Testis (tissue), 3 donors: ENCODE results near the gene CMPK2. TPM values are rescaled to one million over a fixed set of nuclear protein-coding genes. Genes with fewer than 3 reads are reported as not detected.
A peak's percentile ranks its signal among the peaks of the same experiment; 100 is the strongest.

Source experiments
- DNase-seq: peaks from one replicate; pipeline ENCODE4 v3.0.0-alpha.2; 2019
- H3K27ac ChIP-seq, 2 donors: fragments of 200-600 bp; sonication (generic); one replicate each; pipeline ENCODE4 v1.5.1; 2019
- H3K27me3 ChIP-seq: fragments of 200-600 bp; sonication (generic); one replicate; pipeline ENCODE4 v1.5.1; 2019
- H3K36me3 ChIP-seq: fragments of 200-600 bp; sonication (generic); one replicate; pipeline ENCODE4 v1.5.1; 2017; ENCODE audit warnings: low read depth; ENCODE audit errors: missing control alignments
- H3K4me1 ChIP-seq: fragments of 200-600 bp; sonication (generic); one replicate; pipeline ENCODE4 v1.5.1; 2019
- H3K4me3 ChIP-seq, 2 donors: fragments of 200-600 bp; sonication (generic); one replicate each; pipeline ENCODE4 v1.5.1; 2017 to 2019
- H3K9me3 ChIP-seq: fragments of 200-600 bp; sonication (generic); one replicate; pipeline ENCODE4 v1.5.1; 2017
- POLR2A ChIP-seq: fragments of 450-650 bp; IDR thresholded peaks from one replicate; pipeline ENCODE4 v1.6.1; 2017; ENCODE audit warnings: antibody characterized with exemption, mild to moderate bottlenecking, moderate library complexity
- WGBS, 2 donors: methylation state at CpG; one replicate each; pipeline ENCODE4 v1.1.5; 2018; 5-methylcytosine and 5-hydroxymethylcytosine counted together
- intact Hi-C: fragments of 100-400 bp; cut with DNase I; formaldehyde crosslinking; loops from one replicate; pipeline ENCODE4 v1.15.1; 2023; ENCODE audit warnings: low total_unique reads
- polyA plus RNA-seq: library from polyadenylated mRNA; stranded (reverse); fragments of 350-450 nt; fragmentation: Illumina TruSeq; extraction: RNeasy Lipid Tissue Mini Kit (QIAGEN cat#74804); gene quantifications from one replicate; pipeline ENCODE4 v1.2.3, GENCODE V29; 2014; ENCODE audit warnings: low read depth, low replicate concordance; ENCODE audit not compliant: insufficient read depth
- total RNA-seq, 2 donors: library from RNA; depleted of rRNA; stranded (reverse); fragments of >200 nt; gene quantifications; one replicate each; pipeline ENCODE4 v1.2.3, GENCODE V29; 2016
- TF ChIP-seq, protein P1 (sequence below), 3 experiments: fragments of 450-650 bp in 2 of 3; fragments of 200-600 bp in 1 of 3; sonication (generic) in 1 of 3; IDR thresholded peaks; one replicate each; pipeline ENCODE4 v1.5.1; 2016 to 2019; ENCODE audit warnings: antibody characterized with exemption in 3 of 3, mild to moderate bottlenecking in 2 of 3, moderate library complexity in 1 of 3

Gene CMPK2
- total and polyA plus RNA-seq, 3 donors from 2014 or later: 11.1 to 16.1 (median 15.4) TPM

DNA sequence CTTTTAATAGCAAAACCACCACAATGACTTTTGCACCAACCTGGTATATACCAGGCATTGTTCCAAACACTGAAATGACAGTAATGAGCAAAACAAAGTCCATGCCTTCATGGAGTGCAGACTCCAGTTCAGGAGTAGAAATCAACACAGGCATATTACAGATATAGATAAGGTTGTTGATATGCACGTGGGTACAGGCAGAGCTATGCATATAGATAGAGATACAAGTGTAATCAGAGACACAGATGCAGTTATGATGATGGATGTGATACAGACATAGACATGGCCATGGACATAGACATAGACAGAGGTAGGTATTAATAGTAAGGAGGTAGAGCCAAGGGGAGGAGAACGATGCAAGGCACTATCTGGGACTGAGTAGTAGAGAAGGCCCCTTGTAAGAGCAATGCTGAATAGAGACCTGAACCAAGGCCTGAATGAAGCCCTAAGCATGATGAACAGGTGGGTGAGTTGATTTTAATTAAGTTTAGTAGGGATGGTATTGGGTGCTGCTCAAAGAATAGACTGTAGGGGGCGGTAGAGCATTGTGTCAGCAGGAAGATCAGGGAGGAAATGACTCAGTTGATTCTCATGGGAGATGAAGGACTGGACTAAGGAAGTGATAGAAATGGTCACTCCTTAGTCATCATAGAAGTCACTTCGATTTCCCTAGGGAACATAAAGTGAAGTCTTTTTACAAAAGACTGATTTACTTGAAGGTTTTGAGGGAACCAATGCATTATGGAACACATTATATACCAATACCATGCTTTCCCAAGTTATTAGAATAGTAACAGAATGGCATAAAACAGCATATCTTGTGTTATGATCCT lies 39.4 kb downstream of the CMPK2 start:
- no peaks in the 10 kb centered on the region for H3K36me3 ChIP-seq
- intact Hi-C loops: no loop called here
- peak; percentile 60 for DNase-seq

GRCh38 chr2:6824962-6825361 lies 40.7 kb downstream of the CMPK2 start:
- intact Hi-C loops: no loop called here

More for the DNA sequence above, 39.4 kb downstream of the CMPK2 start:
- H3K27ac ChIP-seq: no peak overlapping the region
- no peaks in the 10 kb centered on the region for H3K27me3 ChIP-seq
- TF ChIP-seq POLR2A: no peak
- TF ChIP-seq, protein P1, sequence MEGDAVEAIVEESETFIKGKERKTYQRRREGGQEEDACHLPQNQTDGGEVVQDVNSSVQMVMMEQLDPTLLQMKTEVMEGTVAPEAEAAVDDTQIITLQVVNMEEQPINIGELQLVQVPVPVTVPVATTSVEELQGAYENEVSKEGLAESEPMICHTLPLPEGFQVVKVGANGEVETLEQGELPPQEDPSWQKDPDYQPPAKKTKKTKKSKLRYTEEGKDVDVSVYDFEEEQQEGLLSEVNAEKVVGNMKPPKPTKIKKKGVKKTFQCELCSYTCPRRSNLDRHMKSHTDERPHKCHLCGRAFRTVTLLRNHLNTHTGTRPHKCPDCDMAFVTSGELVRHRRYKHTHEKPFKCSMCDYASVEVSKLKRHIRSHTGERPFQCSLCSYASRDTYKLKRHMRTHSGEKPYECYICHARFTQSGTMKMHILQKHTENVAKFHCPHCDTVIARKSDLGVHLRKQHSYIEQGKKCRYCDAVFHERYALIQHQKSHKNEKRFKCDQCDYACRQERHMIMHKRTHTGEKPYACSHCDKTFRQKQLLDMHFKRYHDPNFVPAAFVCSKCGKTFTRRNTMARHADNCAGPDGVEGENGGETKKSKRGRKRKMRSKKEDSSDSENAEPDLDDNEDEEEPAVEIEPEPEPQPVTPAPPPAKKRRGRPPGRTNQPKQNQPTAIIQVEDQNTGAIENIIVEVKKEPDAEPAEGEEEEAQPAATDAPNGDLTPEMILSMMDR (IDR thresholded peaks at IDR 0.05): peak in 2 of 3 experiments; percentile 53 to 60
- no peak overlapping the region for H3K4me3 ChIP-seq
- 60 to 77% methylated on average over 4 of the region's 4 CpGs for WGBS, 2 donors
- H3K4me1 ChIP-seq: peaks cover 6% of the 10 kb centered on the region
- no peaks in the 10 kb centered on the region for H3K9me3 ChIP-seq

GRCh38 chr2:6823111-6823510 lies 42.6 kb downstream of the CMPK2 start:
- no peaks in the 10 kb centered on the region for H3K9me3 ChIP-seq
- intact Hi-C loops: no loop called here
- no peak overlapping the region for H3K27ac ChIP-seq
- 32 to 43% methylated on average over 5 of the region's 5 CpGs for WGBS, 2 donors
- no peaks in the 10 kb centered on the region for H3K27me3 ChIP-seq
- H3K4me1 ChIP-seq: peaks cover 6% of the 10 kb centered on the region
- no peak for DNase-seq
- H3K4me3 ChIP-seq: no peak overlapping the region
- H3K36me3 ChIP-seq: no peaks in the 10 kb centered on the region
- TF ChIP-seq, protein P1 (IDR thresholded peaks at IDR 0.05): no peak
- TF ChIP-seq POLR2A: no peak

More at GRCh38 chr2:6824962-6825361, 40.7 kb downstream of the CMPK2 start:
- Histone ChIP-seq H3K4me1 (peaks cover 6% of the 10 kb centered on the region), H3K27me3 (no peaks in the 10 kb centered on the region), H3K4me3 (no peak overlapping the region), H3K36me3 (no peaks in the 10 kb centered on the region), H3K27ac (no peak overlapping the region), H3K9me3 (no peaks in the 10 kb centered on the region)
- TF ChIP-seq POLR2A: no peak
- TF ChIP-seq, protein P1 (IDR thresholded peaks at IDR 0.05): no peak
- no peak for DNase-seq
- WGBS, 2 donors: 79 to 82% methylated on average over 3 of the region's 3 CpGs

DNA sequence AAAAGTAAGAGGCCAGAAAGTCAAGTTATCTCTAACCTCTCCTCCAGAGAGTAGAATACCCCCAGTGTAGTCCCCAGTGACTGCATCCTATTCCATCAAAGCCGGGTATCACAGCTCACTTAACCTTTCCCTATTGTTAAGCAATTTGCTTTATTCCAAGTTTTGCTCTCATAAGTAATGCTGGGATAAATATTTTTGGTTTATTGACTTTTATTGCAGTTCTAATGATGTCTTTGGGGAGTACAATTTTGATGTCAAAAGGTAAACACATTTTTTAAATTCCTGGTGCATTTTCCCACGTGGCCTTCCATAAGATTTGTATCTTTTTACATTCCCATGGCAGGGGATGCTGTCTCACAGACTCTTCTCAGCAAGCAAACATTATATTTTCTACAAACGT lies 43.3 kb downstream of the CMPK2 start:
- Histone ChIP-seq H3K27ac (no peak overlapping the region), H3K27me3 (no peaks in the 10 kb centered on the region), H3K4me1 (no peaks in the 10 kb centered on the region), H3K36me3 (no peaks in the 10 kb centered on the region), H3K9me3 (no peaks in the 10 kb centered on the region), H3K4me3 (no peak overlapping the region)
- 40 to 41% methylated on average over 3 of the region's 3 CpGs for WGBS, 2 donors
- DNase-seq: no peak
- TF ChIP-seq, protein P1 (IDR thresholded peaks at IDR 0.05): no peak
- no peak for TF ChIP-seq POLR2A
- intact Hi-C loops: no loop called here
